HepG2 (cell line): Measurements from ENCODE around the gene SLC24A4. TPM values are rescaled to one million over a fixed set of nuclear protein-coding genes. Genes with fewer than 3 reads are reported as not detected.
A peak's percentile ranks its signal among the peaks of the same experiment; 100 is the strongest.

ENCODE experiments used
- ATAC-seq: fragments of 200-7000 bp; cut with Tn5 transposase; 3 replicates; pipeline ENCODE4 v1.9.1; 2020; ENCODE audit warnings: mild to moderate bottlenecking, moderate library complexity
- BruUV-seq: library from RNA; stranded (reverse); fragments of 400-500 nt; replicated peaks from 2 replicates; lab custom pipeline; 2021; lab: Mats Ljungman, UMichigan
- CTCF ChIA-PET: fragments of 300-600 bp; formaldehyde crosslinking; extraction: SDS; loops from one replicate; lab custom pipeline; 2021; ENCODE audit warnings: low total read pairs, inconsistent platforms, low intra/inter-chr PET ratio; lab: Yijun Ruan, JAX
- POLR2A ChIA-PET: fragments of 350-600 bp; sonication (Branson Sonifier 250); formaldehyde crosslinking; loops from one replicate; lab custom pipeline; 2020; ENCODE audit warnings: antibody characterized with exemption, inconsistent platforms; lab: Yijun Ruan, JAX
- DNase-seq: peaks from one replicate; pipeline ENCODE4 v3.0.0-alpha.2; 2015; ENCODE audit warnings: low spot score
- FAIRE-seq: peaks from 3 replicates; lab custom pipeline; 2011; peaks lifted over from hg19 to GRCh38; lab: Jason Lieb, UNC
- H2AFZ ChIP-seq: one replicate; pipeline ENCODE4 v1.6.1; 2011; ENCODE audit warnings: low read length, inconsistent platforms
- H3K27ac ChIP-seq: fragments of 300-600 bp; 3 replicates; pipeline ENCODE4 v1.8.0; 2011; ENCODE audit warnings: mixed run types, mild to moderate bottlenecking, mixed read lengths, low read length, inconsistent platforms; ENCODE audit not compliant: insufficient read depth; ENCODE audit errors: extremely low read length
- H3K27me3 ChIP-seq, 2 experiments: fragments of 200-600 bp in 1 of 2; 2 replicates in 1 of 2; 3 replicates in 1 of 2; pipeline versions ENCODE4 v1.6.0 to v1.8.0; 2011; ENCODE audit warnings: low read length in 2 of 2, mild to moderate bottlenecking in 2 of 2, moderate library complexity in 2 of 2, inconsistent platforms in 1 of 2; ENCODE audit not compliant: insufficient read depth in 2 of 2, control insufficient read depth in 1 of 2
- H3K36me3 ChIP-seq, 2 experiments: fragments of 200-600 bp in 1 of 2; replicated peaks in 1 of 2; 2 replicates in 1 of 2; 3 replicates in 1 of 2; pipeline versions ENCODE4 v1.5.1 to v1.8.0; 2011; ENCODE audit warnings: low read length in 2 of 2, inconsistent platforms in 1 of 2; ENCODE audit not compliant: insufficient read depth in 2 of 2, control insufficient read depth in 1 of 2
- H3K4me1 ChIP-seq: 2 replicates; pipeline ENCODE4 v1.5.1; 2012; ENCODE audit warnings: low read length, inconsistent platforms; ENCODE audit not compliant: insufficient read depth
- H3K4me2 ChIP-seq: 2 replicates; pipeline ENCODE4 v1.6.0; 2011; ENCODE audit warnings: low read depth, low read length, inconsistent platforms
- H3K4me3 ChIP-seq, 3 experiments: fragments of 200-600 bp in 1 of 3; sonication (generic), shearing (Covaris generic) in 1 of 3; replicated peaks in 1 of 3; 2 replicates each; pipeline ENCODE4 v1.5.1; 2011 to 2016; ENCODE audit warnings: low read length in 3 of 3, inconsistent platforms in 2 of 3, low read depth in 2 of 3, mild to moderate bottlenecking in 2 of 3, control low read depth in 1 of 3, mixed read lengths in 1 of 3; ENCODE audit not compliant: insufficient read depth in 1 of 3
- H3K79me2 ChIP-seq: one replicate; pipeline ENCODE4 v1.6.1; 2011; ENCODE audit warnings: low read length, inconsistent platforms; ENCODE audit not compliant: insufficient read depth
- H3K9ac ChIP-seq: 2 replicates; pipeline ENCODE4 v1.6.0; 2011; ENCODE audit warnings: mild to moderate bottlenecking, low read depth, low read length, inconsistent platforms; ENCODE audit not compliant: insufficient read depth
- H3K9me3 ChIP-seq: 2 replicates; pipeline ENCODE4 v1.5.1; 2012; ENCODE audit warnings: mild to moderate bottlenecking, low read length
- H4K20me1 ChIP-seq: 2 replicates; pipeline ENCODE4 v1.6.0; 2011; ENCODE audit warnings: inconsistent platforms, mild to moderate bottlenecking, low read length, moderate library complexity; ENCODE audit not compliant: insufficient read depth
- FOSL2 ChIP-seq: sonication (generic); formaldehyde crosslinking; IDR thresholded peaks from 2 replicates; pipeline ENCODE4 v1.4.0; 2020; ENCODE audit warnings: missing genetic modification reagents
- KDM1A ChIP-seq: IDR thresholded peaks from 2 replicates; pipeline ENCODE4 v1.6.1; 2016; ENCODE audit warnings: missing compliant biosample characterization
- KDM5A ChIP-seq: fragments of 200-600 bp; sonication (generic); IDR thresholded peaks from 2 replicates; pipeline ENCODE4 v1.7.0; 2018; ENCODE audit warnings: antibody characterized with exemption, mild to moderate bottlenecking, low read length, borderline replicate concordance
- RAD21 ChIP-seq: fragments of 450-650 bp; formaldehyde crosslinking; IDR thresholded peaks from 2 replicates; pipeline ENCODE4 v1.5.0; 2020; ENCODE audit warnings: mild to moderate bottlenecking
- SMC3 ChIP-seq: IDR thresholded peaks from 2 replicates; pipeline ENCODE4 v1.6.1; 2011; ENCODE audit warnings: low read length, improper control_type of control experiment
- THAP11 ChIP-seq: IDR thresholded peaks from 2 replicates; pipeline ENCODE4 v1.6.1; 2016; ENCODE audit warnings: missing biosample characterization, missing genetic modification reagents
- ZBTB7B ChIP-seq: sonication (generic); formaldehyde crosslinking; IDR thresholded peaks from 2 replicates; pipeline ENCODE4 v1.4.0; 2020; ENCODE audit warnings: missing genetic modification reagents
- ZFP62 ChIP-seq: sonication (generic); formaldehyde crosslinking; IDR thresholded peaks from 2 replicates; pipeline ENCODE4 v1.4.0; 2020; ENCODE audit warnings: missing genetic modification reagents
- WGBS: methylation state at CpG from one replicate; pipeline ENCODE4 v1.1.6; 2017; ENCODE audit warnings: low lambda C conversion rate; 5-methylcytosine and 5-hydroxymethylcytosine counted together
- in situ Hi-C: cut with HindIII; loops from 2 replicates; pipeline ENCODE4 v1.10.0; 2017; ENCODE audit warnings: low pct_unique_long_range_greater_than_20kb; ENCODE audit not compliant: extremely low pct_ligation_motif_present
- intact Hi-C: fragments of 100-400 bp; cut with micrococcal nuclease; formaldehyde crosslinking; loops from one replicate; pipeline ENCODE4 v1.10.0; 2022; ENCODE audit not compliant: unreplicated experiment
- polyA plus RNA-seq, 8 experiments: library from polyadenylated mRNA; depleted of rRNA in 3 of 8; stranded (reverse) in 7 of 8; unstranded in 1 of 8; fragments of >200 nt; fragmentation: Illumina TruSeq in 4 of 8; extraction: Trizol in 4 of 8; gene quantifications; 2 replicates each; pipeline versions ENCODE4 v1.2.1 to v1.2.3, GENCODE V29; 2011 to 2016; ENCODE audit warnings: low read depth in 4 of 8, missing spikeins in 1 of 8, mixed read lengths in 1 of 8; ENCODE audit not compliant: insufficient read depth in 1 of 8
- total RNA-seq, 5 experiments: library from RNA; depleted of rRNA; stranded (reverse); fragments of >200 nt; fragmentation: Illumina TruSeq; extraction: Trizol; gene quantifications; 2 replicates each; pipeline ENCODE4 v1.2.3, GENCODE V29; 2016; ENCODE audit warnings: low read depth in 1 of 5
- TF ChIP-seq, protein P1 (sequence below): sonication (generic); formaldehyde crosslinking; IDR thresholded peaks from 2 replicates; pipeline ENCODE4 v1.5.0; 2020; ENCODE audit warnings: mild to moderate bottlenecking, missing genetic modification reagents, moderate library complexity
- TF ChIP-seq, protein P2 (sequence below): sonication (generic); formaldehyde crosslinking; IDR thresholded peaks from 2 replicates; pipeline ENCODE4 v1.4.0; 2020; ENCODE audit warnings: missing genetic modification reagents

Gene SLC24A4
- total and polyA plus RNA-seq, 2 of the 13 experiments (the other 11 are each of a cell fraction or from before 2014, with no cell fraction given) = not detected

DNA sequence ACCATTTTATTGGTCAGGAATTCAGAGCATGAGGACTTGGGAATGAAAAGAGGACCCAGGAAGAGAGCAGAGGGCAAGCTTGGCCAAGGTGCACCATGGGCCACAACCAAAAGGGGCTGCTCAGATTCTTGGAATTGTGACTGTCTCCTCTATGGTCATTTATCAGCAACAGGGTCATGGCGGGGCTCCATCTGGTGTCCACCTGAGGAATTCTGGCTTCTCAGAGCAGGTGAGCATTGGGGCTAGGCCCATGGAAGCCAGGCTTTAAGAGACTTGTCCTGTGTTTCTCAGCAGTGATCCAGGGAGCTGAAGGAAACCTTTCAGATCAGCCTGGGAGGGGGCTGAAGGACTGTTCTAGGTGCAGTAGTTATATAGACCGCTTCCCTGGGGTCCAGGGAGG, 188.0 kb downstream of the SLC24A4 start (continued):
- TF ChIP-seq ZBTB7B (0 out of 2 replicates have a peak, but pooled peaks have one; percentile 31), THAP11 (CRISPR knock-in tag) (no peak), KDM5A (no peak), SMC3 (peak; percentile 75), RAD21 (CRISPR knock-in tag) (0 out of 2 replicates have a peak, but pooled peaks have one; percentile 28)
- TF ChIP-seq, protein P1, sequence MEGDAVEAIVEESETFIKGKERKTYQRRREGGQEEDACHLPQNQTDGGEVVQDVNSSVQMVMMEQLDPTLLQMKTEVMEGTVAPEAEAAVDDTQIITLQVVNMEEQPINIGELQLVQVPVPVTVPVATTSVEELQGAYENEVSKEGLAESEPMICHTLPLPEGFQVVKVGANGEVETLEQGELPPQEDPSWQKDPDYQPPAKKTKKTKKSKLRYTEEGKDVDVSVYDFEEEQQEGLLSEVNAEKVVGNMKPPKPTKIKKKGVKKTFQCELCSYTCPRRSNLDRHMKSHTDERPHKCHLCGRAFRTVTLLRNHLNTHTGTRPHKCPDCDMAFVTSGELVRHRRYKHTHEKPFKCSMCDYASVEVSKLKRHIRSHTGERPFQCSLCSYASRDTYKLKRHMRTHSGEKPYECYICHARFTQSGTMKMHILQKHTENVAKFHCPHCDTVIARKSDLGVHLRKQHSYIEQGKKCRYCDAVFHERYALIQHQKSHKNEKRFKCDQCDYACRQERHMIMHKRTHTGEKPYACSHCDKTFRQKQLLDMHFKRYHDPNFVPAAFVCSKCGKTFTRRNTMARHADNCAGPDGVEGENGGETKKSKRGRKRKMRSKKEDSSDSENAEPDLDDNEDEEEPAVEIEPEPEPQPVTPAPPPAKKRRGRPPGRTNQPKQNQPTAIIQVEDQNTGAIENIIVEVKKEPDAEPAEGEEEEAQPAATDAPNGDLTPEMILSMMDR = peak; percentile 81

DNA sequence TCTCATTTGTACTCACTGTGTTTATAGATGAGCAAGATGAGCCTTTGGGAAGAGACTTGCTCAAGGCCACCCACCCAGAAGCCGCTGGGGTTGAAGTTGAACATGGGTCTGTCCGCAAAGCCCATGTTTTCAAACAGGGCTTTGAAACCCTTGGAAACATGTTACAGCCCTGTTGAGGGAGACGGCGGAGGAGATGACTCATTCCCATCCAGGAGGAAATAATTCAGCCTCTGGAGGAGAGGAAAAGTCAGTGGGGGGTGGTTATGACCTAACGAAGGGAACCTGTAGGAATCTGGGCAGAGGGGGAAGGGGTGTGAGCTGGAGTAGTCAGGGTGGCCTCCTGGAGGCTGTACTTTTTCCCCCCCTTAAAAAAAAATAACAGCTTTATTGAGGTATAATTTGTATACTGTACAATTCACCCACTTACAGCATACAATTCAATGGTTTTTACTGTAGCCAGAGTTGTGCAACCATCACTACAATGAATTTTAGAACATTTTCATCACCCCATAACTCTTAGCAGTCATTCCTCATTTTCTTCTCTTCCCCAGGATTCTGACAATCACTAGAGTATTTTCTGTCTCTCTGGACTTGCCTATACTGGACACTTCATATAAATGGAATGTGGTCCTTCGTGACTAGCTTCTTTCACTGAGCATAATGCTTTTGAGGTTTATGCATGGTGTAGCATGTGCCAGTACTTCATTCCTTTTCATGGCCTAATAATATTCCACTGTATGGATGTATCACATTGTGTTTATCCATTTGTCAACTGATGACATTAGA, 188.7 kb downstream of the SLC24A4 start:
- H3K9me3 ChIP-seq = no peaks in the 10 kb centered on the region
- H4K20me1 ChIP-seq = no peaks in the 10 kb centered on the region
- CTCF ChIA-PET = no interaction called here
- H3K4me3 ChIP-seq = no peak overlapping the region
- H3K9ac ChIP-seq = no peak overlapping the region
- H3K27ac ChIP-seq = no peak overlapping the region
- peaks cover 41% of the 10 kb centered on the region for H3K4me1 ChIP-seq
- TF ChIP-seq KDM1A (CRISPR knock-in tag) (0 out of 2 replicates have a peak, but pooled peaks have one; percentile 34), FOSL2 (peak; percentile 65), ZFP62 (CRISPR knock-in tag) (no peak)
- TF ChIP-seq, protein P2, sequence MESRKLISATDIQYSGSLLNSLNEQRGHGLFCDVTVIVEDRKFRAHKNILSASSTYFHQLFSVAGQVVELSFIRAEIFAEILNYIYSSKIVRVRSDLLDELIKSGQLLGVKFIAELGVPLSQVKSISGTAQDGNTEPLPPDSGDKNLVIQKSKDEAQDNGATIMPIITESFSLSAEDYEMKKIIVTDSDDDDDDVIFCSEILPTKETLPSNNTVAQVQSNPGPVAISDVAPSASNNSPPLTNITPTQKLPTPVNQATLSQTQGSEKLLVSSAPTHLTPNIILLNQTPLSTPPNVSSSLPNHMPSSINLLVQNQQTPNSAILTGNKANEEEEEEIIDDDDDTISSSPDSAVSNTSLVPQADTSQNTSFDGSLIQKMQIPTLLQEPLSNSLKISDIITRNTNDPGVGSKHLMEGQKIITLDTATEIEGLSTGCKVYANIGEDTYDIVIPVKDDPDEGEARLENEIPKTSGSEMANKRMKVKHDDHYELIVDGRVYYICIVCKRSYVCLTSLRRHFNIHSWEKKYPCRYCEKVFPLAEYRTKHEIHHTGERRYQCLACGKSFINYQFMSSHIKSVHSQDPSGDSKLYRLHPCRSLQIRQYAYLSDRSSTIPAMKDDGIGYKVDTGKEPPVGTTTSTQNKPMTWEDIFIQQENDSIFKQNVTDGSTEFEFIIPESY (CRISPR knock-in tag) = peak; percentile 48; the same call in 1 of the 2 replicates
- WGBS = 16% methylated on average over 5 of the region's 6 CpGs
- no TSS peak for BruUV-seq
- POLR2A ChIA-PET = interaction anchor here (1.3 kb wide), 1 partner anchor 38 kb away, joined by 3 read pairs; no protein-coding TSS in a partner anchor
- ATAC-seq = no peak
- H3K36me3 ChIP-seq = no peaks in the 10 kb centered on the region
- in situ Hi-C loops = no loop called here
- 0 out of 2 replicates have a peak overlapping the region, but pooled peaks have one; percentile 5 for H3K4me2 ChIP-seq
- H2AFZ ChIP-seq = no peak overlapping the region
- FAIRE-seq = no peak
- no peak for DNase-seq
- intact Hi-C loops = loop anchor here (2.0 to 5.0 kb wide), 2 partner anchors 27 to 39 kb away; no protein-coding TSS in a partner anchor
- no peaks in the 10 kb centered on the region; a peak in 1 of 5 replicates for H3K27me3 ChIP-seq
- peaks cover 12% of the 10 kb centered on the region for H3K79me2 ChIP-seq
